ENCODE data around the gene GPSM1.

The GPSM1 gene

DNA sequence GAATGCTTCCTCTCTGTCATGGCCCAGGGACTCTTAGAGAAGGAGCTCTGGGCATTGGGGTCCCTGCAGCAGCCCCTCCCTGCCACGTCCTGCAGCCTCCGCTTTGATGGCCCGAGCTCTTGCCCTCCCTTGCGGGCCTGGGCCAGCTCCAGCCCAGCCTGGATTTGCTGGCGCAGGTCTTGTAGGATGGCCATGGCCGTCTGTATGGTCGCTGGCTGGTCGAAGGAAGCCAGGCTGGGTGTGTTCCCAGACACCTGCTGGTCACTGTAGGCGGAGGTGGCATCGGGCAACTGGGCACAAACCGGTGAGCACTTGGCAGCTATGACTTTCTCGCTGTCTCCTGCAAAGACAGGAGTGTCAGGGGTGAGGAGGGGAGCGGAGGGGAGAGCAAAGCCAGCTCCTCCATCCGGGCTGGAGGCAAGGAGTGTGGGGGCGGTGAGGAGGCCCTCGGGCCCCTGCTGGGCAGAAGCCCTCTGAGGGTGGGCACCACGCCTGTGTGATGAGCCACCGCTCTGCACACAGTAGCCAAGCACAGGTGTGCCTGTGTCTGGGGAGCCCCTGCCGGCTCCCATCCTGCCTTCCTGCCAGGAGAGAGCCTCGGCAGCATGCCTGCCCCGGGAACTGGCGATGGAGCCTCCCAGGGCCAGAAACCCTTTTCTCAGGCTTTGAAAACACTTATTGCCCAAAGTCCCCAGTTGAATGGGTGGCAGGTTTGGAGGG, 35.9 kb upstream of the GPSM1 start:
- no peak for DNase-seq

DNA sequence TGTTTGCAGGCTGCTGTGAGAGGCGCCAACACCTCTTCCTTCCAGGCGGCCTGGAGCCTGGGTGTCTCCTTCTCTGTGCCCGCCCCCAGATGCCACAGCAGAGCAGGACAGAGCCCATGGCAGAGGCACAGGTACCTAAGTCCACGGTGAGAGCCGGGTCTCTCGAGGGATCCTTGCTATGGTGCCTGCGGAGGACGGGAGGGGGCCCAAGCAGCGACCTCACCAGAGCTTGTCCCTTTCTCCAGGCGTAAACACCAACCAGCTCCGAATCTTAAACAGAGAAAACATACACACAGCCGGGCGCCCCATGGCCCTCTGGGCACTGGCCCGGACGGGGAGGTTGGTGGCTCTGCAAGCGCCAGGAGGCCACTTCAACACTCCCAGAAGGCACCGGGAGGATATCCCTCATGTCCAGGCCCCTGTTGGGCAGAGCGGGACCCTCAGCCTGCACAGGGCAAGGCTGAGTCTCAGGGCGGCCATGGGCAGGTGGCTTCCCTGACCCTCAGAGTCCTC, 35.3 kb upstream of the GPSM1 start:
- DNase-seq: no peak

DNA sequence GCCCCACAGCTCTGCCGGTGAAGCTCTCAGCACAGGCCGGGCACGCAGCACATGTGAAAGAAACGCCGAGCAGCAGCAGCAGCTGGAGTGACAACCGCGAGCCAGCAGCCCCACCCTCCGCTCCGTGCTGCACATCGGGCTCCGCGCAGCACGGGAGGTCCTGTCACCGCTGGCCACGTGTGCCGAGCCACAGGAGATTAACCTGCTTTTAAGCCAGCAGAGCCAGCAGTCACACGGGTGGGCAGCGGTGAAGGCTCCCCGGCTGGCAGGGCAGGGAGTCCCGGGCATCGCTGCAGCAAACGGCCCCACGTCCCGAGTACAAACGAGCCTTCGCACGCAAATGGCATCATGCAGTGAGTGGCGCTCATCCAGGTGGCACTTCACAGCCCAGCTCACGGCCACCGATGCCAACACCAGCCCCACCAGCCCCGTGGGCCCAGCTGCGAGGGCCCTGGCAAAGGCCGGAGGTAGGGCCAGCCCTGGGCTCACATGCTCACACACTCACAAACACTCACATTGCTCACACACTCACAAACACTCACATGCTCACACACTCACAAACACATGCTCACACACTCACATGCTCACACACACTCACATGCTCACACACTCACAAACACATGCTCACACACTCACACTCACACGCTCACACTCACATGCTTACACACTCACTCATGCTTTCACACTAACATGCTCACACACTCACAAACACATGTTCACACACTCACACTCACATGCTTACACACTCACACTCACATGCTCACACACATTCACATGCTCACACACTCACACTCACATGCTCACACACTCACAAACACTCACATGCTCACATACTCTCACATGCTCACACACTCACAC, 34.5 kb upstream of the GPSM1 start:
- DNase-seq: no peak

- no peak for DNase-seq
Observed at GRCh38 chr9:136293476-136294077, 33.8 kb upstream of the GPSM1 start.

- no peak for DNase-seq
Observed at GRCh38 chr9:136294437-136294836, 32.9 kb upstream of the GPSM1 start.

DNA sequence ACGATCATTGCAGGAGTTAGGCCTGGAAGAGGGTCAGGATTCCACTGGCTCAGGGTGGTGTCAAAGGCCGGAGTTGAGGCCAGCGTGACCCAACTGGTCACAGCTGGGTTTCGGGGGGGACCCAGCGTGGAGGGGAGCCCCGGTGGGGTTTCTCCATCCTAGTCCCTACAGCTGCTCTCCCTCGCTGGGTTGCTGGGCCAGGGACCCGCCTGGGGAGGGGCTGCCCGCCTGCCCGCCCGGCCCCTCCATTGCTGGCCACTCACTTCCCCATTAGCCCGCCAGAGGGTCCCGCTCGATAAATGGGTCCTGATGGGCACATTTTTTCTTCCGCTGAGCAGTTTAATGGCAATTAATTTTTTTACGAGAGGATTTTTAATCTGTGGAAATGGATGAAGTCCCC, 32.3 kb upstream of the GPSM1 start:
- DNase-seq: no peak

DNA sequence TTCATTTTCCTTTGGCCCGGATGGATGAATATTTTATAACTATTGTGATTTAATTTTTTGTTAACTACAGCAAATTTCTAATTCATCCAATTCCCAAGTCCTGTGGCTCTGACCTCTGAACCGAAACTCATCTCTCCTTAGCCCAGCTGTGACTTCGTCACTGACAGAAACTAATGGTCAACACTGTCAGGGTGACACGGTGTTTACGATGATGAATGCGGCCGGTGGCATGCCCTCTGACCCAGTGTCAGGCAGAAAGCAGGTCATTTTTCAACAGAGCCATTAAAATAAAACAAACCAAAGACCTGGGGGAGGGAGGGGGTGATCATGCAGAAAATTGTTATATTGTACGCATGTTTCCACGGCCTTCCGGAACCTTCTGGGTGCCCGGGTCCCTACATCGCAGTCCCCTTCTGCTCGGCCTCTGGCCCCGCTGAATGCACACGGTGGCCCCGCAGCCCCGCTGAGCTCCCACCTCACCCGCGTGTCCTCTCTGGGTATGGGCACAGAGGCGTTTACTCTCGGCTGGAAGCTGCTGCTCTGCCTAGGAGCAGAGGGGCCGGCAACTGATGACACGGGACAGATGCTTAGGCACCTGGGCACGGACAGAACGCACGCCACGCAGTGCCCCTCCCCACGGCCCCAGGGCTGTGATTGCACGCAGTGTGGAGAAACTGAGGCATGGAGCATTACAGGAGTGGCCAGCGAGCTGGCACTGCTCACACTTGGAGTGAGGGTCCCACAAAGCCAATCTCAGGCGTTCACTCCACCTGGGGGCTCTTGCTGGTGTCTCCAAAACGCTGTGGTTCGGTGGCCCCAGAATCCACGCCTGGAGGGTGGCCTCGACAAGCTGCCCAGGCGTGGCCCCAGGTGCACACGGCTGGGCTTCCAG, 31.6 kb upstream of the GPSM1 start:
- DNase-seq: no peak

DNA sequence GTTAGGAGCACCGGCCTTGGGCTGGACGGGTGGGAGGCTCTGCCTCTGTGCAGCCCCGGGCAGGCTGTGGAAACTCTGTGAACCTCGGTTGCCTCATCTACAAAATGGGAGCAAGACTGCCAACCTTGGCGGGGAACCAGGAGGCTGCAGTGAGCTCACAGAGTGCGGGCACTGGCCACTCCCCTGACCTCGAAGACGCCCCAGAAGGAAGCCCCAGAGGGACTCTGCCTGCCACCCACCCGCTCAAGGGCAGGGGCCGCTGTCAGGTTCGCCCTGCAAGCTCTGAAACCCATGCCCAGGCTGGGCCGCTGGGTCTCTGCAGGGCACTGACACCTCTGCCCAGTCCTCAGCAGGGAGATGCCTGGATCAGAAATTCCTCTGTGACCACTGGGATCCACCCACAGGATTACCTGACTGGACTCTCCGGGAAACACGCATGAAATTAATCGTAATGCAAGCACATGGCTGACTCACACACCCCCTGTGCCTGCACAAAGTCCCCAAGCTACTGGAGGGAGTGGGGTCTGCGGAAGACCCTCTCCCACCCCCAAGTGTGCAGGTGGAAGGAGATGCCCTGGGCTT, 30.8 kb upstream of the GPSM1 start:
- no peak for DNase-seq

DNA sequence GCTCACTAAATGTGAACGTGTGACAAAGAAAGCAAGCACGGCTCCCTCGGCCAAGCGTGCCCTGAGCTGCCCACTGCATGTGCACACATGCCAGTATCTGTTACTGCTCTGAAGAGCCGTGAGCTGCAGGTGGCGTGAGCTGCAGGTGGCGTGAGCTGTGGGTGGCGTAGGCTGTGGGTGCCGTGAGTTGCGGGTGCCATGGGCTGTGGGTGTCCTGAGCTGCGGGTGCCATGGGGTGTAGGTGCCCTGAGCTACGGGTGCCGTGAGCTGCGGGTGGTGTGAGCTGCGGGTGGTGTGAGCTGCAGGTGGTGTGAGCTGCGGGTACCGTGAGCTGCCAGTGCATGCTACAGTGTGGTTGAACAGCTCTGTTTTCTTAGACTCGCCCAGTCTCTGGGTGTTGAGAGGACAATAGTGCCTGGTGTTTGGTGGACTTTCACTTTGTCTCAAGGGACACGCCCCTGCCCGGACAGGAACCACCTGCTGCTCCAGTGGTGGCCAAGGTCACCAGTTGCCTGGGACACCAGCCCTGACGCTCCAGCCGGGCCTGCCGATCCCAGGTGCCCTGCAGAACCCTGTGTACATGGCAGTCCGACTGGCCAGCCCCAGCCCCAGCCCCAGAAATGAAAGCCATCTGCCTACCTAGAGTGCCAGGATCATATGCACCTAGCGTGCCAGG, 30.2 kb upstream of the GPSM1 start:
- DNase-seq: no peak

DNA sequence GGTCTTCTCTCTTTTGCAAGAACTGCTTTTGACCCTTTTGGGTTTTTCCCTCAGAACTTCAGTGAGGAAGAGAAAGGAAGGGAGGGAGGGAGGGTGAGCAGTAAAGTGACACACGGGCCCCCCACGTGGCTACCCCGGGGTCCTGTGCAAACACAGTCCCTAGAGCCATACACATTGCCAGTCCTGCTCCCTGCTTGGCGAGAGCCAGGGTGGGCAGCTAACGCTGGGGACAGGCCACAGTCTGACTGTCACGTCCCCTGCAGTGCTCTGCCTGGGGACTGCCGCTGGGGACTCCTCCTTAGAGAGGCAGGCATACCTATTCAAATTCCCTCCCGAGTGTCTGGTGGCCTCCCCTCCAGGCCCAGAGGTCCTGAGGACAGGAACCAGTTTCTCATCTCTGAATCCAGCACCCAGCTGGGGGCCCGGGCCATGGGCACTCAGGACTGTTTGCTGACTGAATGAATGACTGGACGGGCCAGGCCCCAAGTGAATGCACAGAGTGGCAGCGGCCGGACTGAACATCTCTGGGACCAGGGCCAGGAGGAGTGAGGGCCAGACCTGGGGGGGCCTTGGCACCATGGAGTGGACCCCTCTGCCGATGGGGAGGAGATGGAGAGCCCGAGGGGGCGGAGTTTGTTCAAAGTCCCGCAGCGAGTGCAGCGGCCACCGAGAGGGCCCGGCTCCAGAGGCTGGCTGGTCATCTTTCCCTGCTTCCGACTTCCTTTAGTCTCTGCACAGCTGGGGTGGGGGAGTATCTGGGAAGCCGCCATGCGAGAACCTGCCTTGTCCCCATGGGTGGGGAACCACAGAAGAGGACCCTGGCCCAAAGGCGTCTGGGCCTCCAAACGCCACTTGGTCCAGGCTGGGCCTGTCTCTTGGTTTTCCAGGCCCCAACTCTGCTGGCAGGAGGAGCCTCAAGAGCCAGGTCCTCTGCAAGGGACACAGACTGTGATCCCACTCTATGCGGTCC, 29.3 kb upstream of the GPSM1 start:
- no peak for DNase-seq

- DNase-seq: no peak
Observed at GRCh38 chr9:136299116-136299515, 28.2 kb upstream of the GPSM1 start.

GRCh38 chr9:136299541-136299940, 27.8 kb upstream of the GPSM1 start:
- no peak for DNase-seq

- no peak for DNase-seq
Observed at GRCh38 chr9:136300016-136300545, 27.3 kb upstream of the GPSM1 start.

DNA sequence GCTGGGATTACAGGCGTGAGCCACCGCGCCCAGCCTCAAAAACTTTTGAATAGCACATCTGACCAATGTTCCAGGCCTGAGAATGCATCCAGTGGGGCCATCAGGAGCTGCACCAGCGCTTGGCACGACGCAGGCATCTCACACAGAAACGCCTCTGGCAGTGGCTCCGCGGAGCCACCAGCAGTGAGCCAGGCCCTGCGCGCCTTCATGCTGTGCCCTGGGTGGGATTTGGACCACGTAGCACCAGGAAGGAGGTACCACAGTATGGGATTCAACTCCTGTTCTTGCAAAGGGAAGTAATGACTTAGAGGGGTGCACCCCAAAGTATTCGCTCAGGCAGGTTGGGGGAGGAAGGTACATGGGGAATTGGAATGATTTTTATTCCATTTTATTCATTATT, 26.5 kb upstream of the GPSM1 start:
- no peak for DNase-seq

DNA sequence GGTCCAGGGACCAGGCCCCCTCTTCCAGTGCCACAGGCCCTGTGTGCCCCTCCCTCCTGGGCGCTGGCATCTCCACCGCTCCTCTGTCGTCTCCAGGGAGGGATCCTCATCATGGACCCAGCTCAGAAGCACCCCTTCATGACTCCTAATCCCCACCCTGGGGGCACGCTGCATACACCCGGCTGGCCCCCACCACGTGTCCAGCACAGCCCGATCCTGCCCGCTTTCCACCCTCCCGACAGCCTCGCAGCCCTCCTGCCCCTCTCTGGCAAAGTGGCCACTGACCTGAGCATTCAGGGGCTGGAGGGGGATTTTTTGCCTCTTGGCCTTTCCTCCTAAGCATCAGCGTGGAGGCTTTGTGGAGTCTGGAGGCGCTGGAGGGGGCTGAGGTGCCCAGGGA, 24.8 kb upstream of the GPSM1 start:
- DNase-seq: no peak

GRCh38 chr9:136303066-136303824, 24.1 kb upstream of the GPSM1 start:
- no peak for DNase-seq

- DNase-seq: no peak
Observed at GRCh38 chr9:136303825-136304416, 23.4 kb upstream of the GPSM1 start, which contains the start of gene CCDC187. CCDC187 (minus strand) TSS chr9:136304094; CDS start chr9:136303830, 264 bp downstream.

DNA sequence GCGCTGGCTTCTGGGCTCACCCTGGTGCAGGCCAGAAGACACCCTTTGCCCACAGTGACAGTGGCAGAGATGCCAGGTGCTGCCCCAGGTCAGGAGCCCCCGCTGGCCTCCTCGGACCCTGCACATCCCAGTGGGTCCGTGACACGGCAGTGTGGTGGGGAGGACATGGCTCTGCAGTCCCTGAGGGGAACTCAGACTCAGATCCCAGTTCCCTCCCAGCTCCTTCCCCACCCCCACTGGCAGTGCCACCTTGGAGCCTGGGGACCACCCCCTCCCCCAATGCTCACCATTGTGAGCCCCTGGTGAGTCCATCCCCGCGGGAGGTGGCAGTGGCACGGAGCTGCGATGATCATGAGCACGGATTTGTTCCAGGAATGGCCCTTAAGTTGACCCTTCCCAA, 22.9 kb upstream of the GPSM1 start:
- no peak for DNase-seq

GRCh38 chr9:136304981-136305380, 22.4 kb upstream of the GPSM1 start:
- no peak for DNase-seq
